GM12801 (cell line): Measurements from ENCODE around the gene DEXI.

ENCODE experiments used
- CTCF ChIP-seq: IDR thresholded peaks from one replicate; pipeline ENCODE4 v1.5.1; 2011; ENCODE audit warnings: control low read depth; ENCODE audit not compliant: insufficient read length; ENCODE audit errors: extremely low read depth

The DEXI gene

GRCh38 chr16:10926867-10927266 is 15.4 kb downstream of the DEXI start:
- no peak for TF ChIP-seq CTCF

GRCh38 chr16:10926094-10926493 is 16.2 kb downstream of the DEXI start:
- no peak for TF ChIP-seq CTCF

- TF ChIP-seq CTCF = no peak
These were observed 18.5 kb downstream of the DEXI start for GRCh38 chr16:10923650-10924214.

GRCh38 chr16:10923146-10923649 is 19.1 kb downstream of the DEXI start:
- TF ChIP-seq CTCF = no peak

GRCh38 chr16:10922328-10923145 is 19.7 kb downstream of the DEXI start:
- no peak for TF ChIP-seq CTCF

- no peak for TF ChIP-seq CTCF
These were observed 20.5 kb downstream of the DEXI start for GRCh38 chr16:10921536-10922327.
